Measurements from ENCODE around the gene VCAM1.
"Not testable (repeated sequence)": the region's sequence is repeated elsewhere in the genome, so short reads cannot be mapped to it uniquely, and the experiment has no call there.

VCAM1 gene

GRCh38 chr1:100769906-100770646 is 50.5 kb downstream of the VCAM1 start:
- DNase-seq (ENCODE audit: insufficient read length, low spot score) (no peak), FAIRE-seq (no peak)
- TF ChIP-seq POU2F2 (IDR thresholded peaks at IDR 0.05; ENCODE audit: low read depth, low read length) (no peak), POLR2A (IDR thresholded peaks at IDR 0.05; ENCODE audit: low read depth, low read length) (no peak), SPI1 (IDR thresholded peaks at IDR 0.05; ENCODE audit: low read depth, low read length) (no peak), TAF1 (IDR thresholded peaks at IDR 0.05; ENCODE audit: low read depth, low read length) (no peak)

GRCh38 chr1:100773444-100773843 is 53.9 kb downstream of the VCAM1 start:
- no peak for TF ChIP-seq POU2F2 (IDR thresholded peaks at IDR 0.05; ENCODE audit: low read depth, low read length)
- no peak for TF ChIP-seq POLR2A (IDR thresholded peaks at IDR 0.05; ENCODE audit: low read depth, low read length)
- TF ChIP-seq PAX5 (IDR thresholded peaks at IDR 0.05; ENCODE audit: insufficient read depth, low read length, severe bottlenecking): no peak
- no peak for TF ChIP-seq SPI1 (IDR thresholded peaks at IDR 0.05; ENCODE audit: low read depth, low read length)
- no peak for TF ChIP-seq TAF1 (IDR thresholded peaks at IDR 0.05; ENCODE audit: low read depth, low read length)
- no peak for TF ChIP-seq POLR2AphosphoS5 (IDR thresholded peaks at IDR 0.05; ENCODE audit: low read depth, low read length)
- no peak for FAIRE-seq
- no peak for DNase-seq (ENCODE audit: insufficient read length, low spot score)

DNA sequence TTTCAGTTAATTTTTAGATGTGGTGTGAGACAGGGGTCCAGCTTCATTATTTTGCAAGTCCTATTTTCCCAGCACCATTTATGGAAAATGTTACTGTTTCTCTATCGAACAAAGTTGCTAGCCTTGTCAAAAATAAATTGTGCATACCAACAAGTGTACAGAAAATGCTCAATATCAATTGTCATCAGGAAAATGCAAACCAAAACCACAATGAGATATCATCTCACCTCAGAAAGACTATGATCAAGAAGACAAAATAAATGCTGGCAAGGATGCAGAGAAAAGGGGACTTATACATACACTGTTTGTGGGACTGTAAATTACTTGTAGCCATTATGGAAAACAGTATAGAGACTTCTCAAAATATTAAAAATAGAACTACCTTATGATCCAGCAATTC is 54.8 kb downstream of the VCAM1 start:
- DNase-seq (ENCODE audit: insufficient read length, low spot score) (no peak), FAIRE-seq (no peak)
- no peak for TF ChIP-seq TAF1 (IDR thresholded peaks at IDR 0.05; ENCODE audit: low read depth, low read length)
- TF ChIP-seq PAX5 (IDR thresholded peaks at IDR 0.05; ENCODE audit: insufficient read depth, low read length, severe bottlenecking): no peak
- no peak for TF ChIP-seq POU2F2 (IDR thresholded peaks at IDR 0.05; ENCODE audit: low read depth, low read length)
- no peak for TF ChIP-seq POLR2AphosphoS5 (IDR thresholded peaks at IDR 0.05; ENCODE audit: low read depth, low read length)
- TF ChIP-seq SPI1 (IDR thresholded peaks at IDR 0.05; ENCODE audit: low read depth, low read length): no peak
- no peak for TF ChIP-seq POLR2A (IDR thresholded peaks at IDR 0.05; ENCODE audit: low read depth, low read length)

DNA sequence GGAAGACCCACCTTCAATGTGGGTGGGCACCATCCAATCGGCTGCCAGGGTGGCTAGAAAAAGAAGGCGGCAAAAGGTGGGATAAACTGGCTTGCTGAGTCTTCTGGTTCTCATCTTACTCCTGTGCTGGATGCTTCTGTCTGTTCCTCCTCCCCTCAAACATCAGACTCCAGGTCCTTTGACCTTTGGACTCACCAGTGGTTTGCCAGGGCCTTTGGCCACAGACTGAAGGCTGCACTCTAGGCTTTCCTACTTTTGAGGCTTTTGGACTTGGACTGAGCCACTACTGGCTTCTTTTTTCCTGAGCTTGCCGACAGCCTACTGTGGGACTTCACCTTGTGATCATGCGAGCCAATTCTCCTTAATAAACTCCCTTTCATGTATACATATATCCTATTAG is 55.9 kb downstream of the VCAM1 start:
- TF ChIP-seq POLR2A (IDR thresholded peaks at IDR 0.05; ENCODE audit: low read depth, low read length) (no peak), PAX5 (IDR thresholded peaks at IDR 0.05; ENCODE audit: insufficient read depth, low read length, severe bottlenecking) (no peak), POU2F2 (IDR thresholded peaks at IDR 0.05; ENCODE audit: low read depth, low read length) (no peak), TAF1 (IDR thresholded peaks at IDR 0.05; ENCODE audit: low read depth, low read length) (no peak), SPI1 (IDR thresholded peaks at IDR 0.05; ENCODE audit: low read depth, low read length) (no peak), POLR2AphosphoS5 (IDR thresholded peaks at IDR 0.05; ENCODE audit: low read depth, low read length) (no peak)
- FAIRE-seq (no peak), DNase-seq (ENCODE audit: insufficient read length, low spot score) (no peak)

DNA sequence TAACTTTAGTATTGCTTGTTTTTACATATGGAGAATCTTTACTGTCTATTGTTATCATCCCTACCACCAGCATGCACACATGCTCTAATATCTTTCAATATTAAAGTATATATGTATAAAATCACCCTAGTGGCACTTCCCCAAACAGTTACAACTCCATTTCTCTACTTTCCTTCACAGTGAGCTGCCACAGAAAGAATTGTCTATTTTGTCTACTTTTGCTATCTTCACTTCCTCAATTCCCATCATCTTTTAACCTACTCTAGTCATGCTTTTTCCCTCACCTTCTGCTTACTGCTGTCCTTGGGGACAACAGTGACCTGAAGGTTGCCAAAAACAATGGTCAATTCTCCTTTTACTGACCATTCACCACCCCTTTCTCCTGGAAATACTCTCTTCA is 59.2 kb downstream of the VCAM1 start:
- DNase-seq (ENCODE audit: insufficient read length, low spot score): no peak
- TF ChIP-seq PAX5 (IDR thresholded peaks at IDR 0.05; ENCODE audit: insufficient read depth, low read length, severe bottlenecking): no peak
- peak; percentile 48; the same call in 1 of the 2 replicates for TF ChIP-seq SPI1 (IDR thresholded peaks at IDR 0.05; ENCODE audit: low read depth, low read length)
- FAIRE-seq: no peak

GRCh38 chr1:100780814-100781213 is 61.3 kb downstream of the VCAM1 start:
- TF ChIP-seq SPI1 (IDR thresholded peaks at IDR 0.05; ENCODE audit: low read depth, low read length) (no peak), POLR2A (IDR thresholded peaks at IDR 0.05; ENCODE audit: low read depth, low read length) (no peak), PAX5 (IDR thresholded peaks at IDR 0.05; ENCODE audit: insufficient read depth, low read length, severe bottlenecking) (no peak), POLR2AphosphoS5 (IDR thresholded peaks at IDR 0.05; ENCODE audit: low read depth, low read length) (no peak)
- DNase-seq (ENCODE audit: insufficient read length, low spot score) (no peak), FAIRE-seq (no peak)

DNA sequence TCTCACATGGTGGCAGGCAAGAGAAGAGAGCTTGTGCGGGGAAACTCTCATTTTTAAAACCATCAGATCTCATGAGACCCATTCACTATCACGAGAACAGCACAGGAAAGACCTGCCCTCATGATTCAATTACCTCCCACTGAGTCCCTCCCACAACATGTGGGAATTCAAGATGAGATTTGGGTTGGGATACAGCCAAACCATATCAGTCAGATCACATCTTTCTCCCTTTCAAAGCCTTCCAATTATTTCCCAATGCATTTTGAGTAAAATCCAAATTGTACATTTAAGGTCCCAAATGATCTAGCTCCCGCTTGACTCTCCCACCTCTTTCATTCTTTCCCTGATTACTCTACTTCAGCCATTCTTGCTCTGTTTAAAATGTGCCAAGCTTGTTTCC is 62.2 kb downstream of the VCAM1 start:
- not testable (repeated sequence) for DNase-seq (ENCODE audit: insufficient read length, low spot score); FAIRE-seq

- DNase-seq (ENCODE audit: insufficient read length, low spot score) (no peak), FAIRE-seq (no peak)
- TF ChIP-seq SPI1 (IDR thresholded peaks at IDR 0.05; ENCODE audit: low read depth, low read length) (peak; percentile 12; the same call in 1 of the 2 replicates), POLR2A (IDR thresholded peaks at IDR 0.05; ENCODE audit: low read depth, low read length) (no peak)
Measured at GRCh38 chr1:100782473-100783039, 63.0 kb downstream of the VCAM1 start.

DNA sequence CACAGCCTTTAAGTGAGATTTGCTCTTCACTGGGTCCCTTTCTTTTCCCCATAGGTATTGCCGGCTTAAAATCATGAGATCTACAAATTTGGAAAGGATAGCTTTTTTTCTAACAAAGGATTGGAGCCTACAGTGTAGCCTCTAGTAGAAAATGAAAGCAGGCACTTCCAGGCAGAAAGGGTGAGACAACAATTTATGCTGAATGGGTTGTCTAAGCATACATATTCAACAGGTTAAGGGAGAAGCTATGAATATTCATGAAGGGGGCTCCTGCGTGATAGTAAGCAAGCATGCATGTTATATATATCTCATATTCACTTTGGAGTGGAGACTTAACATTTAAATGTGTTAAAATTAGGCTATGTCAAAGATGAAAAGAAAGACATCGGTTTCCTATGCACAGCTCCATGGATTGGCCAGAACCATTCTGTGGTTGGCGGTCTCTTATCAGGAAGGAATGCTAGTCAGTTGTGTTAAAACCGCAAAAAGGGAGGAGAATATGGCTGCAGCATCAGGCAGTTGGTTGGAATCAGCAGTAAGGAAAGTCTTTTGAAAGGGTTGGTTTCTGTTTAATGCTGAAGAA is 66.0 kb downstream of the VCAM1 start:
- DNase-seq (ENCODE audit: insufficient read length, low spot score) (no peak), FAIRE-seq (no peak)
- TF ChIP-seq POLR2A (IDR thresholded peaks at IDR 0.05; ENCODE audit: low read depth, low read length): no peak
- no peak for TF ChIP-seq PAX5 (IDR thresholded peaks at IDR 0.05; ENCODE audit: insufficient read depth, low read length, severe bottlenecking)
- no peak for TF ChIP-seq POU2F2 (IDR thresholded peaks at IDR 0.05; ENCODE audit: low read depth, low read length)
- TF ChIP-seq TAF1 (IDR thresholded peaks at IDR 0.05; ENCODE audit: low read depth, low read length): no peak
- TF ChIP-seq SPI1 (IDR thresholded peaks at IDR 0.05; ENCODE audit: low read depth, low read length): no peak
- TF ChIP-seq POLR2AphosphoS5 (IDR thresholded peaks at IDR 0.05; ENCODE audit: low read depth, low read length): no peak

DNA sequence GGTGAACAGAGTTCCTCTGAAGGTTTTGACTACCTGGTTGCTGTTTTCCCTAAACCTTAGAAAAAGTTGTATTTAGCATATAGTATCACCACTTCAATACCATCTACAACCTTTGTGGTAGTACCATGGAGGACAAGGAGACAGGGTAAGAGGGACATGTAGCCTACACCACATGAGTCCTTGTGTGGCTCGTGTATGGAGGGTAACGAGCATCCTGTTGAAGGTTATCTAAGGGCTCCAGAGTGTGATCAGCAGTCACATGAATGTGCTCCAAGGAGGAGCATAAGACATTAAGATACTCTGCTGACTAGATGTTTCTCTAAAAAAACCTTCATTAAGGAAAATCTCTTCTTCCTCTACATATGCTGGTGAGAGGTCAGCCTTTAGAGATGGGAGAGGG is 67.3 kb downstream of the VCAM1 start:
- DNase-seq (ENCODE audit: insufficient read length, low spot score) (no peak), FAIRE-seq (no peak)
- no peak for TF ChIP-seq SPI1 (IDR thresholded peaks at IDR 0.05; ENCODE audit: low read depth, low read length)
- no peak for TF ChIP-seq POLR2A (IDR thresholded peaks at IDR 0.05; ENCODE audit: low read depth, low read length)
- no peak for TF ChIP-seq POLR2AphosphoS5 (IDR thresholded peaks at IDR 0.05; ENCODE audit: low read depth, low read length)
- no peak for TF ChIP-seq PAX5 (IDR thresholded peaks at IDR 0.05; ENCODE audit: insufficient read depth, low read length, severe bottlenecking)
- TF ChIP-seq TAF1 (IDR thresholded peaks at IDR 0.05; ENCODE audit: low read depth, low read length): no peak
- no peak for TF ChIP-seq POU2F2 (IDR thresholded peaks at IDR 0.05; ENCODE audit: low read depth, low read length)

Data from GM12891 (cell line).